A673 (cell line): ENCODE data around the gene MLH3.

Source experiments
- EZH2 ChIP-seq: fragments of 200-600 bp; sonication (generic); IDR thresholded peaks from 2 replicates; pipeline ENCODE4 v1.6.1; 2017; ENCODE audit warnings: borderline replicate concordance, low read depth, mild to moderate bottlenecking, mixed read lengths, antibody characterized with exemption, low read length; ENCODE audit not compliant: poor library complexity, severe bottlenecking
- TF ChIP-seq, protein P1 (sequence below): fragments of 300-800, 200-600 bp; sonication (generic); conservative IDR thresholded peaks from 2 replicates; pipeline ENCODE4 v1.5.1; 2017; ENCODE audit warnings: low read depth, mild to moderate bottlenecking, antibody characterized with exemption, low read length, moderate library complexity, mixed read lengths

DNA sequence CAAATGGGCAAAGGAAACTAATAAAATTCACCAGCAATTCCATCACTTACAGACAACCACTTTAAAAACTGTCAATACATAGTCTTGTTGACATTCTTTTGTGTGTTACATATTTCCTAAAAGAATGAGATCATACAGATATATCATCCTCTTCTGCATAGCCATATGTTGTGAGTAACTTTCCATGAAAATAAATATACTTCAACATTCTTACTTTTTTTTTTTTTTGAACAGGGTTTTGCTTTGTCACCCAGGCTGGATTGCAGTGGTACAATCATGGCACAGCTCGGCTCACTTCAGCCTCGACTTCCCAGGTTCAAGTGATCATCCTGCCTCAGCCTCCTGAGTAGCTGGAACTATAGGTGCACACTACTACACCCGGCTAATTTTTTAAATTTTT lies 39.1 kb upstream of the MLH3 start:
- TF ChIP-seq, protein P1, sequence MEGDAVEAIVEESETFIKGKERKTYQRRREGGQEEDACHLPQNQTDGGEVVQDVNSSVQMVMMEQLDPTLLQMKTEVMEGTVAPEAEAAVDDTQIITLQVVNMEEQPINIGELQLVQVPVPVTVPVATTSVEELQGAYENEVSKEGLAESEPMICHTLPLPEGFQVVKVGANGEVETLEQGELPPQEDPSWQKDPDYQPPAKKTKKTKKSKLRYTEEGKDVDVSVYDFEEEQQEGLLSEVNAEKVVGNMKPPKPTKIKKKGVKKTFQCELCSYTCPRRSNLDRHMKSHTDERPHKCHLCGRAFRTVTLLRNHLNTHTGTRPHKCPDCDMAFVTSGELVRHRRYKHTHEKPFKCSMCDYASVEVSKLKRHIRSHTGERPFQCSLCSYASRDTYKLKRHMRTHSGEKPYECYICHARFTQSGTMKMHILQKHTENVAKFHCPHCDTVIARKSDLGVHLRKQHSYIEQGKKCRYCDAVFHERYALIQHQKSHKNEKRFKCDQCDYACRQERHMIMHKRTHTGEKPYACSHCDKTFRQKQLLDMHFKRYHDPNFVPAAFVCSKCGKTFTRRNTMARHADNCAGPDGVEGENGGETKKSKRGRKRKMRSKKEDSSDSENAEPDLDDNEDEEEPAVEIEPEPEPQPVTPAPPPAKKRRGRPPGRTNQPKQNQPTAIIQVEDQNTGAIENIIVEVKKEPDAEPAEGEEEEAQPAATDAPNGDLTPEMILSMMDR: no peak
- TF ChIP-seq EZH2: no peak
